Embryonic facial prominence (tissue), 1 donor: ENCODE measurements around the gene PIK3CG.
"Not testable (repeated sequence)": the region's sequence is repeated elsewhere in the genome, so short reads cannot be mapped to it uniquely, and the experiment has no call there.

Experiments
- DNase-seq: peaks from one replicate; pipeline ENCODE4 v3.0.0-alpha.2; 2016; ENCODE audit errors: extremely low spot score

The PIK3CG gene

GRCh38 chr7:106865130-106866041 is at the start of gene PIK3CG:
PIK3CG (plus strand) TSS chr7:106865282; CDS start chr7:106867562, 2,280 bp downstream.
- no peak for DNase-seq

DNA sequence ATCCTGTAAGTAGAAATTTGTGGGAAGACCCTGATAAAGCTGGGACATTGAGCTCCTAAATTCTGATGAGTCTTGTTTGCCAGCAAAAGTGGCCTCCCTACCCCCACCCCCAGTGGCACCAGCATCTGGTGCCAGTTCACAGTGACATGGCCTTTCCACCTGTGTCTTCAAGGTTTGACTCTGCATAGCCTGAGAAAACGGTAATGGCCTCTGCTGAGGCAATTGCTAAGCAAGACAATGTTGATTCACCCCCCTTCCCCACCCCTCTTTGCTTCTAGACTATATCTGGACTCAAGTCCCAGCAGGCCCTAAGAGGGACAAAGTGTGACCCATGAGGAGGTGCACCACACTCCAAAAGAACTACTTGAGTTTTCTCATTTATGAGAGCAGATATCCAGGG is 48.0 kb upstream of the PIK3CG start:
- no peak for DNase-seq

DNA sequence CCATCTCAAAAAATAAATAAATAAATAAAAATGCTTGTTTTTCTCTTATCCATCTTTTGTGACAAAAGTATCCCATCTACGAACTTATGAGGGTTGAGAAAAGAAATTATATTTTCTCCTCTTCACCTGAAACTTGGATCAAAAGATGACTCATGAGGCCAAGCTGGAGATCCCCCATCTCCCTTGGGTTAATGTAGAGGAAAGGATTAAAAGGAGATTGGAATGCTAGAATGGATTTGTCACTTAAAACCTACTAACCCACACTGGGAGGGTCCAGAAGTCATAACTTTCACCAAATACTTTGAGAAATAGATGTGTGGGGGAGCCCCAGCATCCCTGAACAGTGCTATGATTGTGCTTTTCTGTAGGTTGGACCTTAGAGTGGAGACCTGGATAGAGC is 46.3 kb upstream of the PIK3CG start:
- no peak for DNase-seq

DNA sequence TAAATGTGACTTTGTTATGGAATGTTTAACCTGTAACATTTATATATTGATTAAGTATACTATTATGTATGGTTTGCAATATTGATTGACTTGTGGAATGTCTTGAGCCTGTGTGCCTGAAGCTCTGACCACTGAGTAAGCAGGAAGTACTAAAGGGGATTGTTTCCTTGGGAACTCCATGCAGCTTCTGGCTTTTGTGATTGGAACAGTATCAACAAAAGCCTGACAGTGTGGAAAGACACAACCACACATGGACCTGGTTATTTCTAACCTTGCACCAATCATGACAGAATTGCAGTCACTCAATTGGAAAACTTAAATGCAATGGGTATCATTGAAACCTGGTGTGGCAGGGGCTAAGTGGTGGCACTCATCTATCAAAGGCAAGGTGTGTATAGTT is 45.5 kb upstream of the PIK3CG start:
- no peak for DNase-seq

GRCh38 chr7:106820321-106821217 is 44.5 kb upstream of the PIK3CG start:
- DNase-seq, result no peak

DNA sequence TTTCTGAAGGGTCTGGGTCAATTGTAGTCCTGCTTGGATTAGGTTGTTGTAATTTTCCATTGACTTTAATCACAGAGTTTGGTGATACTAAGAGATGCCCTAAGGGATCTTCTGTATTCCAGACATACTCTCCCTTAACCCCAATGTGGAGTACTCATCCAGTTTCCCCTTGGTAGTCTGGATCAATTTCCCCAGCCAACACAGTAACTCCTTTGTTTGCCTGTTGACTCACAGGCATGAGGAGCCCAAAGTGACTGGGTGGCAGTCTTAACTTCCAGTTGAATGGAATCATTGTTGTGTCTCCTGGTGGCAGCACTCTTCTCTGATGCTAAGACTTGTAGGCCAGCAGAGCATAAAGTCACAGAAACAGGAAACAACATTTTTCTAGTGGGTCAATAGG is 41.5 kb upstream of the PIK3CG start:
- no peak for DNase-seq

DNA sequence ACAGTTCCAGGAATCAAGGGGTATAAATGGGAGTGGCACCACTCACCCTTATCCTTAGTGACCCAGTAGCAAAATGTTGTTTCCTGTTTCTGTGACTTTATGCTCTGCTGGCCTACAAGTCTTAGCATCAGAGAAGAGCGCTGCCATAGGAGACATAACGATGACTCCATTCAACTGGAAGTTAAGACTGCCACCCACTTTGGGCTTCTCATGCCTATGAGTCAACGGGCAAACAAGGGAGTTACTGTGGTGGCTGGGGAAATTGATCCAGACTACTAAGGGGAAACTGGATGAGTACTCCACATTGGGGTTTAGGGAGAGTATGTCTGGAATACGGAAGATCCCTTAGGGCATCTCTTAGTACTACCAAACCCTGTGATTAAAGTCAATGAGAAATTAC is 40.6 kb upstream of the PIK3CG start:
- DNase-seq, result no peak

GRCh38 chr7:106827626-106828025 is 37.5 kb upstream of the PIK3CG start:
- DNase-seq, result no peak

DNA sequence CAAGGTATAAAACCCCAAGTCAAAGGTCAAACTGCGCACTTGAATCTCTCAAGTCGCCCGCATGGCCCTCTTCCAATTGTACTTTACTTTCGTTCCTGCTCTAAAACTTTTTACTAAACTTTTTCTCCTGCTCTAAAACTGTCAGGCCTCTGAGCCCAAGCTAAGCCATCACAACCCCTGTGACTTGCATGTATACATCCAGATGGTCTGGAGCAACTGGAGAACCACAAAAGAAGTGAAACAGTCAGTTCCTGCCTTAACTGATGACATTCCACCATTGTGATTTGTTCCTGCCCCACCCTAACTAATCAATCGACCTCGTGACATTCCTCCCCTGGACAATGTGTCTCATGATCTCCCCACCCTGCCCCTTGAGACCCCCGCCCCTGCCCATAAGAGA is 35.6 kb upstream of the PIK3CG start:
- DNase-seq, result no peak

GRCh38 chr7:106830896-106831295 is 34.2 kb upstream of the PIK3CG start:
- not testable (repeated sequence) for DNase-seq

GRCh38 chr7:106836816-106837215 is 28.3 kb upstream of the PIK3CG start:
- no peak for DNase-seq

GRCh38 chr7:106839511-106839910 is 25.6 kb upstream of the PIK3CG start:
- DNase-seq, result no peak

GRCh38 chr7:106840342-106840741 is 24.7 kb upstream of the PIK3CG start:
- DNase-seq, result no peak

GRCh38 chr7:106841896-106842390 is 23.1 kb upstream of the PIK3CG start:
- no peak for DNase-seq

GRCh38 chr7:106844279-106844997 is 20.6 kb upstream of the PIK3CG start:
- no peak for DNase-seq

GRCh38 chr7:106848049-106848448 is 17.0 kb upstream of the PIK3CG start:
- no peak for DNase-seq

DNA sequence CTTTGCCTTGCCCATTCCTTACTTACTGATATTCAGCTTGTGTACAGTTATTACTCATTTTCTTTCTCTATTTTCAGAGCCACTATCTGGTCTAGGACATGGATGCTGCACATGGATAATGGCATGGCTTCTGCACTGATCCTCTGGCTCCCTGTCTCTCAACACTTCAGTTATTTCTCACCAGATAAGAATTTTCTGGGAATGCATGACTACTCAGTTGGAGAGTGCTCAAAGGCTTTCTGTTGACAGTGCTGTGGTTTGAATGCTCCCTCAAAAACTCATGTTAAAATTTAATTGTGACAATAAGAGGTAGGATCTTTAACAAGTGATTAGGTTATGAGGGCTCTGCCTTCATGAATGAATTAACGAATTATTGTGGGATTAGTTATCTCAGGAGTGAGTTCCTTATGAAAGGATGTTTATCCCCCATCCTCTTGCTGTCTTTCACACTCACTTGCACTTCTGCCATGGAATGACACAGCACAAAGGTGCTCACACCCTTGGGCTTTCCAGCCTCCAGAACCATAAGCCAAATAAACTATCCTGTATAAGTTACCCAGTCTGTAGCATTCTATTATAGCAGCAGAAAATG is 16.1 kb upstream of the PIK3CG start:
- DNase-seq, result no peak

GRCh38 chr7:106851632-106852031 is 13.4 kb upstream of the PIK3CG start:
- DNase-seq, result not testable (repeated sequence)

GRCh38 chr7:106853250-106853908 is 11.7 kb upstream of the PIK3CG start:
- no peak for DNase-seq

GRCh38 chr7:106855540-106856132 is 9.4 kb upstream of the PIK3CG start:
- DNase-seq, result no peak
